HG03039 (cell line): Measurements from ENCODE around the gene INPP1.
"Not testable (repeated sequence)": the region's sequence is repeated elsewhere in the genome, so short reads cannot be mapped to it uniquely, and the experiment has no call there.

Experiments used
- ATAC-seq: cut with Tn5 transposase; IDR thresholded peaks from one replicate; pipeline ENCODE4 v1.9.1; 2021; ENCODE audit warnings: mild to moderate bottlenecking, moderate library complexity; ENCODE audit not compliant: unreplicated experiment

The INPP1 gene

DNA sequence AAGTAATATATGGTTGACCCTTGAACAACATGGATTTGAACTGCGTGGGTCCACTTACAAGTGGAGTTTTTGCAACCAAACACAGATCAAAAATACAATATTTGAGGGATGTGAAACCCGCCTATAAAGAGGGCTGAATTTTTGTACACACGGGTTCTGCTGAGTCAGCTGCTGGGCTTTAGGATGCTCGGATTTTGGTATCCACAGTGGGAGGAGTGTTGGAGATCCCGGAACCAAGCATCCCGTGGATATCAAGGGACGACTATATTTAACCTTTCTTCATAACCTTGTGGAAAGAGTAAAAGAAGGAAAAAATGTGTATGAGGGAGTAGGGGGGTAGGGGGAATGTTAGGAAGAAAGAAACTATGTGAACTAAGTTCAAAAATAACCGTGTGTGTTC, 10.0 kb upstream of the INPP1 start:
- no peak for ATAC-seq

- ATAC-seq: no peak
These were observed 9.5 kb upstream of the INPP1 start for GRCh38 chr2:190333928-190334327.

GRCh38 chr2:190334479-190335224, 8.7 kb upstream of the INPP1 start:
- no peak for ATAC-seq

DNA sequence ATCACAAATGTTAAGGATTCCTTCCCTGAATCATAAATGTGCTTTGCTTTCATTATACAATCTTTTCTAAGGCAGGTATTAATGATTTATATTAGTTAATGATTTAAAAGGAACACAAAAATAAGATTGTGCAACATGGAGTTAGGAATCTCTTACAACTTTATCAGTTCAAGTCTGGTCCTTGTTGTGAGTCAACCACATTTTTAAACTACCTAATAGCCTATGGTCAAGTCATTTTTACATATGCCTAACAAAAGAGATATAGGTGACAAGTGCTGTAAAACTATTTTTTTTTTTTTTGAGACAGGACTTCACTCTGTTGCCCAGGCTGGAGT, 8.2 kb upstream of the INPP1 start:
- no peak for ATAC-seq

GRCh38 chr2:190335584-190335983, 7.8 kb upstream of the INPP1 start:
- not testable (repeated sequence) for ATAC-seq

DNA sequence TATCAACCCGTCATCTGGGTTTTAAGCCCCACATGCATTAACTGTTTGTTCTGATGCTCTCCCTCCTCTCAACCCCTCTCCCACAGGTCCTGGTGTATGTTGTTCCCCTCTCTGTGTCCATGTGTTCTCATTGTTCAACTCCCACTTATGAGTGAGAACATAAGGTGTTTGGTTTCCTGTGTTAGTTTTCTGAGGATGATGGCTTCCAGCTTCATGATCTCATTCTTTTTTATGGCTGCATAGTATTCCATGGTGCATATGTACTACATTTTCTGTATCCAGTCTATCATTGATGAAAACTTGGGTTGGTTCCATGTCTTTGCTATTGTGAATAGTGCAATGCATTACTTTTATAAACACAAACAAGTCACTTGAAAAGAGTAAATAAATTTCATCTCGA, 7.0 kb upstream of the INPP1 start:
- no peak for ATAC-seq

GRCh38 chr2:190338453-190338852, 4.9 kb upstream of the INPP1 start:
- no peak for ATAC-seq

DNA sequence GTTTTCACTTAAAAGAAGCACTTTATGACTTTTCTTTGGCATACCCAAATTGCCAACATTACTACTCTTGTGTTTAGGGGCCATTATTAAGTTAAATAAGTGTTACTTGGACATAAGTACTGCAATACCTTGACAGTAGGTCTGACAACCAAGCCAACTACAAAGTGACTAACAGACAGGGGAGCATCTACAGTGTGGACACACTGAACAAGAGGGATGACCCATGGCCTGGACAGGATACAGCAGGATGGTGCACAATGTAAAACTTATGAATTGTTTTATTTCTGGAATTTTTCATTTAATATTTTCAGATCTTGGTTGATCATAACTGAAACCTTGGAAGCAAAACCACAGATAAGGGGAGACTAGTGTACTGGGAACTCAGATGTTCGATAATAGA, 4.0 kb upstream of the INPP1 start:
- ATAC-seq: no peak

- ATAC-seq: no peak
These were observed 3.0 kb upstream of the INPP1 start for GRCh38 chr2:190340369-190340768.

- no peak for ATAC-seq
These were observed 778 bp upstream of the INPP1 start for GRCh38 chr2:190342611-190343010.

- ATAC-seq: no peak
These were observed 277 bp upstream of the INPP1 start for GRCh38 chr2:190343089-190343535.

- ATAC-seq: peak; percentile 40
These were observed 963 bp downstream of the INPP1 start for GRCh38 chr2:190344276-190344827.

- ATAC-seq: no peak
These were observed 7.0 kb downstream of the INPP1 start for GRCh38 chr2:190350371-190350770.

DNA sequence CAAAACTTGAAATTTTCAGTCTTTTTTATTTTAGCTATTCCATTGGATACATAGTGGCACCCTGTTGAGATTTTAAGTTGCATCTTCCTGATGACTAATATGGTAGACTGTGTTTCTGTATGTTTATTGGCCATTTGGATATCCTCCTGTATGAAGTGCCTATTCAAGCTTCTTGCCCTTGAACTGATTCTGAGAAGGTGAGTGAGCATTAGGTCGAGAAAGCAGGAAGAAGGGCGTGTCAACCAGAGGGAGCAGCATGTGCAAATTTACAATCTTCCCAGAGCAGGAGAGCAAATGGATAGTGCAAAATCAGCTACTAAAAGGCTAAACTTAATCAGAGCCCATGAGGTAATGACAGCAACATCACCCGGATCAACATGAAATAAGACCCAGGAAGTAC, 8.6 kb downstream of the INPP1 start:
- ATAC-seq: no peak

GRCh38 chr2:190352668-190353536, 9.5 kb downstream of the INPP1 start:
- no peak for ATAC-seq

DNA sequence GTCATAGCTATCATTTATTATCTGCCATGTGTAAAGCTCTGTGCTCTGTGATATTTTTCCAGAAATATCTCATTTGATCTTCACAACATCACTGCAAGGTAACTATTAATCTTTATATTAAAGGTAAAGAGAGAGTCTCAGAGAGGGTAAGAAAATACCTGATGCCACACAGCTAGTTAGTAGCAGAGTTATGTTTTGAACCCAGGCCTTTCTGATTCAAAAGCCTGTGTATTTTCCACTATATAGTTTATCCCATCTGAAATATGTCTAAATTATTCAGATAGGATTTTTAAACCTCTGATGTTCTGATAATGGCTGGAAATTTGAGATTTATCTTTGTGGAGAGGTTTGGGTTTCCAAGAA, 10.1 kb downstream of the INPP1 start:
- no peak for ATAC-seq

- no peak for ATAC-seq
These were observed 10.8 kb downstream of the INPP1 start for GRCh38 chr2:190354003-190354690.

- ATAC-seq: no peak
These were observed 12.7 kb downstream of the INPP1 start for GRCh38 chr2:190355968-190356644.

GRCh38 chr2:190357600-190357999, 14.2 kb downstream of the INPP1 start:
- no peak for ATAC-seq

- ATAC-seq: not testable (repeated sequence)
These were observed 15.5 kb downstream of the INPP1 start for GRCh38 chr2:190358655-190359448.
